RWPE2 (cell line): ENCODE results near the gene IZUMO4.
"Not testable (repeated sequence)": the region's sequence is repeated elsewhere in the genome, so short reads cannot be mapped to it uniquely, and the experiment has no call there.

Experiments used
- ATAC-seq: fragments of 200-7000 bp; cut with Tn5 transposase; 3 replicates; pipeline ENCODE4 v1.9.1; 2021; ENCODE audit warnings: low read depth
- DNase-seq: peaks from one replicate; pipeline ENCODE4 v3.0.0-alpha.2; 2020; ENCODE audit warnings: low spot score
- H3K27ac ChIP-seq: fragments of 450-650 bp; 2 replicates; pipeline ENCODE4 v1.5.1; 2017; ENCODE audit warnings: mild to moderate bottlenecking; ENCODE audit not compliant: poor library complexity, severe bottlenecking
- H3K27me3 ChIP-seq: fragments of 250-450 bp; sonication (Bioruptor Pico); 2 replicates; pipeline ENCODE4 v1.5.1; 2021; ENCODE audit warnings: mild to moderate bottlenecking, moderate library complexity; ENCODE audit not compliant: insufficient read depth, poor library complexity, severe bottlenecking
- H3K36me3 ChIP-seq: fragments of 250-450 bp; sonication (Bioruptor Pico); 2 replicates; pipeline ENCODE4 v1.5.1; 2020; ENCODE audit warnings: low read depth, mild to moderate bottlenecking, moderate library complexity
- H3K4me1 ChIP-seq: fragments of 250-450 bp; sonication (Bioruptor Pico); 2 replicates; pipeline ENCODE4 v1.5.1; 2021; ENCODE audit warnings: mild to moderate bottlenecking, moderate library complexity; ENCODE audit not compliant: insufficient read depth, poor library complexity, severe bottlenecking
- H3K4me3 ChIP-seq: fragments of 250-450 bp; sonication (Bioruptor Pico); 2 replicates; pipeline ENCODE4 v1.5.1; 2021; ENCODE audit warnings: mild to moderate bottlenecking, moderate library complexity; ENCODE audit not compliant: severe bottlenecking
- H3K9me3 ChIP-seq: fragments of 250-450 bp; sonication (Bioruptor Pico); 2 replicates; pipeline ENCODE4 v1.5.1; 2021; ENCODE audit warnings: mild to moderate bottlenecking, moderate library complexity; ENCODE audit not compliant: severe bottlenecking
- TF ChIP-seq, protein P1 (sequence below): fragments of 450-650 bp; IDR thresholded peaks from one replicate; pipeline ENCODE4 v1.5.1; 2017; ENCODE audit warnings: mild to moderate bottlenecking, moderate library complexity; ENCODE audit not compliant: poor library complexity, severe bottlenecking

The IZUMO4 gene

DNA sequence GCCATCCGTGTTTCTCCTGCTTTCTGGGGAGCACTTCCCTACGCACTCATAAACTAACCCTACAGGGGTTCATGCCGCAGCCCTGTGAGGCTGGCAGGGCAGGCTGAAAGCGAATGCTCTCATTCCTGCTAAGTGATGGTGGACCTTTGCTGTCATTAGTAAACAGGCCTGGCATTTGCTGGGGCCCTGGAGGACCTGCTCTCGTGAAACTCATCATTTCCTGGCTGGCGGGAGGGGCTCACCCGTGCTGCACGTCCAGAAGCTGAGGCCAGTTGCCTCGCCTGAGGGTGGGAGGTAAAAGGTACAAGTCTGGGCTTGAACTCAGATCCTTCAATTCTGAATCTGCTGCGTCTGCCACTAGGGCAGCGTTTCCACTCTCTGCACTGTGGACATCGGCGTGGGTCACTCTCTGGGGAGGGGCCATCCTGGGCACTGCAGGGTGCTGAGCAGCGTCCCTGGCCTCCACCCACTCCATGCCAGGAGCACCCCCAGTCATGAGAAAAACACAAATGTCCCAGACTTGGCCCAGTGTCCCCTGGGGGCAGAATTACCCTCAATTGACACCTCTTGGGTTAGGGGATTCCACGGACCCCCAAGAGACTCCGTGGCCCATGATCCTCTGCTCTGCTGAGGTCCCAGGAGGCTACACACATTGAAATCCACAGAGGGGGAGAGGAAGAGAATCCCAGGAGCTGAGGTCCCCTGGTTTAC is 7.6 kb upstream of the IZUMO4 start:
- Histone ChIP-seq H3K4me3 (no peak overlapping the region), H3K9me3 (no peaks in the 10 kb centered on the region), H3K27me3 (no peaks in the 10 kb centered on the region), H3K4me1 (peaks cover 72% of the 10 kb centered on the region), H3K27ac (peak overlapping the region; percentile 99), H3K36me3 (peaks cover 45% of the 10 kb centered on the region)
- TF ChIP-seq, protein P1, sequence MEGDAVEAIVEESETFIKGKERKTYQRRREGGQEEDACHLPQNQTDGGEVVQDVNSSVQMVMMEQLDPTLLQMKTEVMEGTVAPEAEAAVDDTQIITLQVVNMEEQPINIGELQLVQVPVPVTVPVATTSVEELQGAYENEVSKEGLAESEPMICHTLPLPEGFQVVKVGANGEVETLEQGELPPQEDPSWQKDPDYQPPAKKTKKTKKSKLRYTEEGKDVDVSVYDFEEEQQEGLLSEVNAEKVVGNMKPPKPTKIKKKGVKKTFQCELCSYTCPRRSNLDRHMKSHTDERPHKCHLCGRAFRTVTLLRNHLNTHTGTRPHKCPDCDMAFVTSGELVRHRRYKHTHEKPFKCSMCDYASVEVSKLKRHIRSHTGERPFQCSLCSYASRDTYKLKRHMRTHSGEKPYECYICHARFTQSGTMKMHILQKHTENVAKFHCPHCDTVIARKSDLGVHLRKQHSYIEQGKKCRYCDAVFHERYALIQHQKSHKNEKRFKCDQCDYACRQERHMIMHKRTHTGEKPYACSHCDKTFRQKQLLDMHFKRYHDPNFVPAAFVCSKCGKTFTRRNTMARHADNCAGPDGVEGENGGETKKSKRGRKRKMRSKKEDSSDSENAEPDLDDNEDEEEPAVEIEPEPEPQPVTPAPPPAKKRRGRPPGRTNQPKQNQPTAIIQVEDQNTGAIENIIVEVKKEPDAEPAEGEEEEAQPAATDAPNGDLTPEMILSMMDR = no peak
- ATAC-seq = peak; percentile 54
- DNase-seq = peak; percentile 94

DNA sequence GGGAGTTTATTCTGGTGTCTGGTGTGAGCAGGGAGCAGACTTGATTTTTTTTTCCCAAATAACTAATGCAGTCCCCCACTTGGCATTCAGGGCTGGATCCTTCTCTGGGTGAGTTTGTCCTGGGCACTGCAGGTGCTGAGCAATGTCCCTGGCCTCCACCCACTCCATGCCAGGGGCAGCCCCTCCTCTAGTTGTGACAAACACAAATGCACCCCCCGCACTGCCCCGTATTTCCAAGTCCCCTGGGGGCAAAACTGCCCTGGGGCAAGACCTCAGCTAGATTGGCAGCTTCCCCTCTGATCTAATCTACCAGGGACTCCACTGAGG is 7.0 kb upstream of the IZUMO4 start:
- TF ChIP-seq, protein P1 = no peak
- H3K27me3 ChIP-seq = no peaks in the 10 kb centered on the region
- H3K27ac ChIP-seq = peak overlapping the region; percentile 99
- H3K36me3 ChIP-seq = peaks cover 46% of the 10 kb centered on the region
- no peak overlapping the region for H3K4me3 ChIP-seq
- ATAC-seq (no peak), DNase-seq (no peak)
- H3K4me1 ChIP-seq = peaks cover 72% of the 10 kb centered on the region
- H3K9me3 ChIP-seq = no peaks in the 10 kb centered on the region

GRCh38 chr19:2091926-2092525 is 4.7 kb upstream of the IZUMO4 start:
- not testable (repeated sequence) for H3K27me3 ChIP-seq, H3K9me3 ChIP-seq, ATAC-seq, DNase-seq, H3K4me3 ChIP-seq
- peak overlapping the region; percentile 99 for H3K27ac ChIP-seq
- H3K36me3 ChIP-seq = peaks cover 43% of the 10 kb centered on the region
- H3K4me1 ChIP-seq = peaks cover 56% of the 10 kb centered on the region

DNA sequence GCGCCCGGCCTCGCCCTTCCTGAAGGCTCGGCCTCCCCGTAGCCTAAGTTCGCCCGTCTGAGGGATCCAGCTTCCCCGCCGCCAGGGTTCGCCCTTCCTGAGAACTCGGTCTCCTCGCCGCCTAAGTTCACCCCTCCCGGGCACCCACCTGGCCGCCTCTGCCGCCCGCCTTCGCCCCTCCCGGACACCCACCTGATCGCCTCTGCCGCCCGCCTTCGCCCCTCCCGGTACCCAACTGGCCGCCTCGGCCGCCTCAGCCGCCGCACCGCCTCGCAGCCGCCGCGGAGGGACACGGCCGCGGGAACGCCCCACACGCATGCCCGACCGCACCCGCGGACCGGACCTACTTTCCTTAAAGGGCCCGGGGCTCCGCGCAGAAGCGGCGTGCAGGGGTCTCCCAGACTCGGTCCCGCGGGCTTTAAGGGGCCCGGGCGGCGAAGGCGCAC is 658 bp upstream of the IZUMO4 start, which contains the start of gene MOB3A:
Gene MOB3A (minus strand): TSS at position 293 of the 446 bp plus-strand sequence. CDS start 17,766 bp downstream, outside the sequence.
- DNase-seq (peak; percentile 90), ATAC-seq (peak; percentile 22)
- H3K27ac ChIP-seq = peak within 1 kb of the TSS; percentile 99
- H3K4me3 ChIP-seq = peak within 1 kb of the TSS; percentile 51
- H3K27me3 ChIP-seq = no peaks in the 10 kb centered on the region
- TF ChIP-seq, protein P1 = peak; percentile 22
- H3K36me3 ChIP-seq = peaks cover 41% of the 10 kb centered on the region
- H3K4me1 ChIP-seq = peaks cover 22% of the 10 kb centered on the region
- H3K9me3 ChIP-seq = no peaks in the 10 kb centered on the region

- Histone ChIP-seq H3K36me3 (peaks cover 42% of the 10 kb centered on the region), H3K4me1 (peaks cover 11% of the 10 kb centered on the region), H3K4me3 (peak overlapping the region; percentile 28), H3K9me3 (no peaks in the 10 kb centered on the region), H3K27me3 (no peaks in the 10 kb centered on the region), H3K27ac (no peak overlapping the region)
- peak; percentile 59 for DNase-seq
- no peak for ATAC-seq
- TF ChIP-seq, protein P1 = peak; percentile 4
Observed at GRCh38 chr19:2097203-2097885, 629 bp downstream of the IZUMO4 start.
